ENCODE results near the gene NOL6.
"Not testable (repeated sequence)": the region's sequence is repeated elsewhere in the genome, so short reads cannot be mapped to it uniquely, and the experiment has no call there.

The NOL6 gene

GRCh38 chr9:33471361-33471760 lies 2.4 kb downstream of the NOL6 start:
- no peak for DNase-seq (ENCODE audit: low spot score)

GRCh38 chr9:33469891-33470290 lies 3.8 kb downstream of the NOL6 start:
- no peak for DNase-seq (ENCODE audit: low spot score)

GRCh38 chr9:33468797-33469621 lies 4.7 kb downstream of the NOL6 start:
- no peak for DNase-seq (ENCODE audit: low spot score)

- DNase-seq (ENCODE audit: low spot score): no peak
Measured at GRCh38 chr9:33468215-33468730, 5.5 kb downstream of the NOL6 start.

- no peak for DNase-seq (ENCODE audit: low spot score)
Measured at GRCh38 chr9:33467526-33467925, 6.2 kb downstream of the NOL6 start.

GRCh38 chr9:33466565-33467495 lies 6.9 kb downstream of the NOL6 start:
- peak; percentile 54 for DNase-seq (ENCODE audit: low spot score)

- DNase-seq (ENCODE audit: low spot score): no peak
Measured at GRCh38 chr9:33465596-33466564, 7.8 kb downstream of the NOL6 start.

- DNase-seq (ENCODE audit: low spot score): no peak
Measured at GRCh38 chr9:33465096-33465495, 8.6 kb downstream of the NOL6 start.

- DNase-seq (ENCODE audit: low spot score): no peak
Measured at GRCh38 chr9:33464045-33464636, 9.6 kb downstream of the NOL6 start.

GRCh38 chr9:33463151-33463550 lies 10.6 kb downstream of the NOL6 start:
- no peak for DNase-seq (ENCODE audit: low spot score)

- DNase-seq (ENCODE audit: low spot score): no peak
Measured at GRCh38 chr9:33461492-33461891, 12.2 kb downstream of the NOL6 start.

- no peak for DNase-seq (ENCODE audit: low spot score)
Measured at GRCh38 chr9:33460854-33461253, 12.9 kb downstream of the NOL6 start.

- DNase-seq (ENCODE audit: low spot score): no peak
Measured at GRCh38 chr9:33459115-33459514, 14.6 kb downstream of the NOL6 start.

- no peak for DNase-seq (ENCODE audit: low spot score)
Measured at GRCh38 chr9:33458444-33458843, 15.3 kb downstream of the NOL6 start.

- no peak for DNase-seq (ENCODE audit: low spot score)
Measured at GRCh38 chr9:33455945-33456344, 17.8 kb downstream of the NOL6 start.

- not testable (repeated sequence) for DNase-seq (ENCODE audit: low spot score)
Measured at GRCh38 chr9:33455456-33455855, 18.3 kb downstream of the NOL6 start.

- not testable (repeated sequence) for DNase-seq (ENCODE audit: low spot score)
Measured at GRCh38 chr9:33454661-33455026, 19.1 kb downstream of the NOL6 start.

- no peak for DNase-seq (ENCODE audit: low spot score)
Measured at GRCh38 chr9:33453999-33454660, 19.6 kb downstream of the NOL6 start.

- DNase-seq (ENCODE audit: low spot score): no peak
Measured at GRCh38 chr9:33453286-33453860, 20.4 kb downstream of the NOL6 start.

- peak; percentile 65 for DNase-seq (ENCODE audit: low spot score)
Measured at GRCh38 chr9:33452828-33453271, 20.9 kb downstream of the NOL6 start.
